ELF-1 (cell line): Measurements from ENCODE around the gene METTL17.
"Not testable (repeated sequence)": the region's sequence is repeated elsewhere in the genome, so short reads cannot be mapped to it uniquely, and the experiment has no call there.

Experiments used
- DNase-seq: peaks from one replicate; pipeline ENCODE4 v3.0.0-alpha.2; 2016; ENCODE audit warnings: low read depth, low spot score

METTL17 gene

GRCh38 chr14:20989787-20990600 lies at the start of gene METTL17:
TSS of gene METTL17 (plus strand) at chr14:20989980. CDS start at chr14:20990003, 23 bp downstream.
- peak; percentile 97 for DNase-seq

- DNase-seq: not testable (repeated sequence)
Observed at GRCh38 chr14:20945146-20945545, 44.6 kb upstream of the METTL17 start.

GRCh38 chr14:20946707-20947106 lies 43.1 kb upstream of the METTL17 start:
- not testable (repeated sequence) for DNase-seq

GRCh38 chr14:20954736-20955537 lies 34.8 kb upstream of the METTL17 start, which contains the start of gene RNASE2:
TSS of gene RNASE2 (plus strand) at chr14:20955487. CDS start at chr14:20955772, 285 bp downstream.
- DNase-seq: not testable (repeated sequence)

GRCh38 chr14:20955538-20955873 lies 34.3 kb upstream of the METTL17 start:
- DNase-seq: not testable (repeated sequence)

- no peak for DNase-seq
Observed at GRCh38 chr14:20956376-20956976, 33.3 kb upstream of the METTL17 start.

- DNase-seq: not testable (repeated sequence)
Observed at GRCh38 chr14:20958946-20959345, 30.8 kb upstream of the METTL17 start.

- no peak for DNase-seq
Observed at GRCh38 chr14:20969336-20969735, 20.4 kb upstream of the METTL17 start.

GRCh38 chr14:20970647-20970982 lies 19.2 kb upstream of the METTL17 start:
- DNase-seq: no peak

GRCh38 chr14:20970983-20971704 lies 18.6 kb upstream of the METTL17 start:
- DNase-seq: peak; percentile 97

- DNase-seq: no peak
Observed at GRCh38 chr14:20971705-20972021, 18.1 kb upstream of the METTL17 start.

- no peak for DNase-seq
Observed at GRCh38 chr14:20973501-20973900, 16.3 kb upstream of the METTL17 start.

- DNase-seq: no peak
Observed at GRCh38 chr14:20976291-20976690, 13.5 kb upstream of the METTL17 start.

- no peak for DNase-seq
Observed at GRCh38 chr14:20978687-20979086, 11.1 kb upstream of the METTL17 start.

- DNase-seq: no peak
Observed at GRCh38 chr14:20980906-20981305, 8.9 kb upstream of the METTL17 start.

- DNase-seq: no peak
Observed at GRCh38 chr14:20982646-20983369, 7.0 kb upstream of the METTL17 start.

- not testable (repeated sequence) for DNase-seq
Observed at GRCh38 chr14:20985650-20986049, 4.1 kb upstream of the METTL17 start.

- DNase-seq: no peak
Observed at GRCh38 chr14:20986811-20987210, 3.0 kb upstream of the METTL17 start.

GRCh38 chr14:20988717-20989470 lies 886 bp upstream of the METTL17 start:
- no peak for DNase-seq

GRCh38 chr14:20989471-20989786 lies 351 bp upstream of the METTL17 start:
- no peak for DNase-seq

- no peak for DNase-seq
Observed at GRCh38 chr14:20996521-20996920, 6.7 kb downstream of the METTL17 start.
